GM12878 (cell line): ENCODE data around the gene PAX9. TPM values are rescaled to one million over a fixed set of nuclear protein-coding genes. Genes with fewer than 3 reads are reported as not detected.

ENCODE experiments used
- ATAC-seq: fragments of 200-7000 bp; cut with Tn5 transposase; 3 replicates; pipeline ENCODE4 v1.9.1; 2020; ENCODE audit warnings: mild to moderate bottlenecking, moderate library complexity
- BruUV-seq: library from RNA; stranded (reverse); fragments of 400-500 nt; replicated peaks from 2 replicates; lab custom pipeline; 2021; lab: Mats Ljungman, UMichigan
- CTCF ChIA-PET: fragments of 300-600 bp; sonication (Branson Sonifier 250); formaldehyde crosslinking; extraction: SDS; loops from one replicate; lab custom pipeline; 2021; ENCODE audit warnings: inconsistent platforms; lab: Yijun Ruan, JAX
- POLR2A ChIA-PET: fragments of 350-600 bp; formaldehyde crosslinking; extraction: SDS; loops from one replicate; lab custom pipeline; 2021; ENCODE audit warnings: inconsistent platforms; lab: Charles Lee
- RAD21 ChIA-PET: fragments of 300-600 bp; sonication (Branson Sonifier 250); formaldehyde crosslinking; loops from one replicate; lab custom pipeline; 2023; ENCODE audit warnings: antibody characterized with exemption; ENCODE audit not compliant: unreplicated experiment; lab: Charles Lee
- SMC1A ChIA-PET: fragments of 300-600 bp; sonication (Branson Sonifier 250); formaldehyde crosslinking; loops from one replicate; lab custom pipeline; 2023; ENCODE audit not compliant: unreplicated experiment, uncharacterized antibody; lab: Charles Lee
- DNase-seq: peaks from one replicate; pipeline ENCODE4 v3.0.0-alpha.2; 2011; ENCODE audit warnings: low read depth, low spot score
- FAIRE-seq: peaks from 3 replicates; lab custom pipeline; 2011; peaks lifted over from hg19 to GRCh38; lab: Jason Lieb, UNC
- H2AFZ ChIP-seq: 2 replicates; pipeline ENCODE4 v1.6.0; 2011; ENCODE audit warnings: low read depth, low read length, control low read depth; ENCODE audit not compliant: control insufficient read depth
- H3K27ac ChIP-seq: 2 replicates; pipeline ENCODE4 v1.5.1; 2011; ENCODE audit warnings: control low read depth; ENCODE audit not compliant: control insufficient read depth, insufficient read depth
- H3K27me3 ChIP-seq, 2 experiments: replicated peaks in 1 of 2; 2 replicates each; pipeline versions ENCODE4 v1.6.0 to v1.6.1; 2011; ENCODE audit warnings: low read length in 1 of 2; ENCODE audit not compliant: control insufficient read depth in 2 of 2, insufficient read depth in 2 of 2
- H3K36me3 ChIP-seq, 2 experiments: 2 replicates each; pipeline ENCODE4 v1.5.1; 2011; ENCODE audit warnings: low read length in 1 of 2; ENCODE audit not compliant: control insufficient read depth in 2 of 2, insufficient read depth in 2 of 2
- H3K4me1 ChIP-seq: 2 replicates; pipeline ENCODE4 v1.6.1; 2011; ENCODE audit warnings: mild to moderate bottlenecking, low read length, moderate library complexity, mixed read lengths; ENCODE audit not compliant: control insufficient read depth, insufficient read depth
- H3K4me2 ChIP-seq: 2 replicates; pipeline ENCODE4 v1.6.0; 2011; ENCODE audit warnings: control low read depth; ENCODE audit not compliant: control insufficient read depth, insufficient read depth
- H3K4me3 ChIP-seq: fragments of 200-600 bp; sonication (generic); 2 replicates; pipeline ENCODE4 v1.5.1; 2016
- H3K79me2 ChIP-seq: 2 replicates; pipeline ENCODE4 v1.6.0; 2011; ENCODE audit warnings: low read length; ENCODE audit not compliant: control insufficient read depth, insufficient read depth
- H3K9ac ChIP-seq: 2 replicates; pipeline ENCODE4 v1.8.0; 2011; ENCODE audit warnings: low read length, control low read depth, mixed read lengths; ENCODE audit not compliant: control insufficient read depth, insufficient read depth
- H3K9me3 ChIP-seq: replicated peaks from 3 replicates; pipeline ENCODE4 v1.5.1; 2011; ENCODE audit warnings: mild to moderate bottlenecking, low read length; ENCODE audit not compliant: control insufficient read depth, insufficient read depth
- H4K20me1 ChIP-seq: 2 replicates; pipeline ENCODE4 v1.6.0; 2011; ENCODE audit not compliant: control insufficient read depth, insufficient read depth
- CBX3 ChIP-seq: fragments of 200-600 bp; sonication (generic); IDR thresholded peaks from 2 replicates; pipeline ENCODE4 v1.6.1; 2016; ENCODE audit warnings: low read depth, borderline replicate concordance
- FOS ChIP-seq: IDR thresholded peaks from 3 replicates; pipeline ENCODE4 v1.6.1; 2011; ENCODE audit warnings: borderline replicate concordance; ENCODE audit not compliant: insufficient read length; ENCODE audit errors: extremely low read depth
- LARP7 ChIP-seq: fragments of 450-650 bp; IDR thresholded peaks from 2 replicates; pipeline ENCODE4 v1.6.1; 2017; ENCODE audit warnings: mild to moderate bottlenecking
- MEF2A ChIP-seq: IDR thresholded peaks from 2 replicates; pipeline ENCODE4 v1.6.1; 2011; ENCODE audit warnings: low read depth, mild to moderate bottlenecking, low read length, moderate library complexity; ENCODE audit not compliant: insufficient read depth
- NFXL1 ChIP-seq: fragments of 450-650 bp; IDR thresholded peaks from 2 replicates; pipeline ENCODE4 v1.6.1; 2017; ENCODE audit warnings: antibody characterized with exemption, mild to moderate bottlenecking, borderline replicate concordance
- NR2C2 ChIP-seq: IDR thresholded peaks from 2 replicates; pipeline ENCODE4 v1.6.1; 2011; ENCODE audit warnings: borderline replicate concordance, low read depth; ENCODE audit not compliant: control insufficient read depth, insufficient read length
- NRF1 ChIP-seq: conservative IDR thresholded peaks from 2 replicates; pipeline ENCODE4 v1.6.1; 2011; ENCODE audit warnings: mild to moderate bottlenecking, low read depth, low read length, improper control_type of control experiment
- PAX5 ChIP-seq: IDR thresholded peaks from 2 replicates; pipeline ENCODE4 v1.6.1; 2011; ENCODE audit warnings: low read depth, low read length, borderline replicate concordance
- POLR2AphosphoS5 ChIP-seq: IDR thresholded peaks from 2 replicates; pipeline ENCODE4 v1.6.1; 2011; ENCODE audit warnings: mild to moderate bottlenecking, low read length, inconsistent platforms
- RCOR1 ChIP-seq: conservative IDR thresholded peaks from 2 replicates; pipeline ENCODE4 v1.6.1; 2012; ENCODE audit warnings: low read depth, low read length, improper control_type of control experiment
- SP1 ChIP-seq: IDR thresholded peaks from one replicate; pipeline ENCODE4 v1.6.1; 2011; ENCODE audit warnings: low read depth, low read length
- SUPT20H ChIP-seq: IDR thresholded peaks from 2 replicates; pipeline ENCODE4 v1.6.1; 2011; ENCODE audit warnings: low read depth, mild to moderate bottlenecking, low read length, moderate library complexity, borderline replicate concordance; ENCODE audit not compliant: control insufficient read depth
- TCF3 ChIP-seq: IDR thresholded peaks from 2 replicates; pipeline ENCODE4 v1.6.1; 2012; ENCODE audit warnings: low read depth, mild to moderate bottlenecking, low read length, borderline replicate concordance; ENCODE audit not compliant: insufficient read depth
- ZBED1 ChIP-seq: IDR thresholded peaks from 2 replicates; pipeline ENCODE4 v1.6.1; 2016; ENCODE audit warnings: borderline replicate concordance
- ZZZ3 ChIP-seq: IDR thresholded peaks from 2 replicates; pipeline ENCODE4 v1.6.1; 2011; ENCODE audit warnings: low read depth; ENCODE audit not compliant: control insufficient read depth, insufficient read length
- WGBS: methylation state at CpG from one replicate; pipeline ENCODE4 v1.1.6; 2016; ENCODE audit warnings: low lambda C conversion rate; ENCODE audit not compliant: insufficient replicate concordance, insufficient coverage; ENCODE audit errors: missing lambda C conversion rate; 5-methylcytosine and 5-hydroxymethylcytosine counted together
- in situ Hi-C: fragments of 300-500 bp; cut with MboI; formaldehyde crosslinking; loops from 9 replicates; pipeline ENCODE4 v1.14.3; 2018; ENCODE audit warnings: mixed read lengths
- intact Hi-C: fragments of 100-400 bp; cut with micrococcal nuclease; formaldehyde crosslinking; loops from one replicate; pipeline ENCODE4 v1.14.2; 2022; ENCODE audit not compliant: unreplicated experiment
- polyA plus RNA-seq, 11 experiments: library from polyadenylated mRNA; depleted of rRNA in 4 of 11; unstranded in 6 of 11; stranded (reverse) in 5 of 11; fragments of >200 nt; fragmentation: Nextera tagmentation in 4 of 11; fragmentation: Illumina TruSeq in 1 of 11; extraction: Ambion mirVana in 4 of 11; extraction: Trizol in 1 of 11; gene quantifications; 1 replicate in 1 of 11; 2 replicates in 10 of 11; pipeline versions ENCODE4 v1.2.1 to v1.2.3, GENCODE V29; 2011 to 2016; ENCODE audit warnings: inconsistent platforms in 2 of 11, missing spikeins in 2 of 11, low read depth in 1 of 11
- total RNA-seq, 4 experiments: library from RNA; depleted of rRNA in 3 of 4; stranded (reverse); fragments of >200 nt in 3 of 4; fragmentation: Illumina TruSeq in 1 of 4; extraction: Trizol in 1 of 4; gene quantifications; 2 replicates each; pipeline versions ENCODE4 v1.2.1 to v1.2.3, GENCODE V29; 2013 to 2021
- TF ChIP-seq, protein P1 (sequence below): IDR thresholded peaks from 2 replicates; pipeline ENCODE4 v1.6.1; 2012; ENCODE audit warnings: low read depth, low read length, improper control_type of control experiment
- TF ChIP-seq, protein P2 (sequence below): fragments of 450-650 bp; IDR thresholded peaks from 2 replicates; pipeline ENCODE4 v1.6.1; 2016; ENCODE audit warnings: mild to moderate bottlenecking
- TF ChIP-seq, protein P3 (sequence below): IDR thresholded peaks from 2 replicates; pipeline ENCODE4 v1.6.1; 2012; ENCODE audit warnings: low read depth, low read length, improper control_type of control experiment

Gene PAX9
- total and polyA plus RNA-seq, 10 of the 15 experiments (the other 5 are each of a cell fraction or from before 2014, with no cell fraction given), result 0.03 to 8.2 (median 0.09) TPM; not detected in 3

- intact Hi-C loops, result no loop called here
- WGBS, result 38% methylated on average over 3 of the region's 3 CpGs
- DNase-seq, result no peak
- Histone ChIP-seq H3K4me3 (no peak overlapping the region), H2AFZ (no peak overlapping the region), H3K9ac (no peak overlapping the region), H3K9me3 (no peaks in the 10 kb centered on the region; the same call in 2 of the 3 replicates), H3K36me3 (no peaks in the 10 kb centered on the region), H3K27ac (no peak overlapping the region), H4K20me1 (no peaks in the 10 kb centered on the region), H3K4me1 (no peaks in the 10 kb centered on the region), H3K27me3 (no peaks in the 10 kb centered on the region), H3K79me2 (no peaks in the 10 kb centered on the region), H3K4me2 (no peak overlapping the region)
- CTCF ChIA-PET, result no interaction called here
- in situ Hi-C loops, result no loop called here
- TF ChIP-seq RCOR1, result no peak
- no peak for TF ChIP-seq POLR2AphosphoS5
- TF ChIP-seq CBX3, result no peak
- no peak for TF ChIP-seq FOS
- TF ChIP-seq, protein P1, sequence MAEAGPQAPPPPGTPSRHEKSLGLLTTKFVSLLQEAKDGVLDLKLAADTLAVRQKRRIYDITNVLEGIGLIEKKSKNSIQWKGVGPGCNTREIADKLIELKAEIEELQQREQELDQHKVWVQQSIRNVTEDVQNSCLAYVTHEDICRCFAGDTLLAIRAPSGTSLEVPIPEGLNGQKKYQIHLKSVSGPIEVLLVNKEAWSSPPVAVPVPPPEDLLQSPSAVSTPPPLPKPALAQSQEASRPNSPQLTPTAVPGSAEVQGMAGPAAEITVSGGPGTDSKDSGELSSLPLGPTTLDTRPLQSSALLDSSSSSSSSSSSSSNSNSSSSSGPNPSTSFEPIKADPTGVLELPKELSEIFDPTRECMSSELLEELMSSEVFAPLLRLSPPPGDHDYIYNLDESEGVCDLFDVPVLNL, result no peak
- no peak for TF ChIP-seq ZZZ3
- no peak for TF ChIP-seq NRF1
- no peak for TF ChIP-seq TCF3
- no peak for TF ChIP-seq NR2C2
- no peak for TF ChIP-seq NFXL1
- TF ChIP-seq, protein P2, sequence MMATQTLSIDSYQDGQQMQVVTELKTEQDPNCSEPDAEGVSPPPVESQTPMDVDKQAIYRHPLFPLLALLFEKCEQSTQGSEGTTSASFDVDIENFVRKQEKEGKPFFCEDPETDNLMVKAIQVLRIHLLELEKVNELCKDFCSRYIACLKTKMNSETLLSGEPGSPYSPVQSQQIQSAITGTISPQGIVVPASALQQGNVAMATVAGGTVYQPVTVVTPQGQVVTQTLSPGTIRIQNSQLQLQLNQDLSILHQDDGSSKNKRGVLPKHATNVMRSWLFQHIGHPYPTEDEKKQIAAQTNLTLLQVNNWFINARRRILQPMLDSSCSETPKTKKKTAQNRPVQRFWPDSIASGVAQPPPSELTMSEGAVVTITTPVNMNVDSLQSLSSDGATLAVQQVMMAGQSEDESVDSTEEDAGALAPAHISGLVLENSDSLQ, result no peak
- TF ChIP-seq SP1, result no peak
- no peak for TF ChIP-seq MEF2A
- no peak for TF ChIP-seq LARP7
- no peak for TF ChIP-seq ZBED1
- TF ChIP-seq, protein P3, sequence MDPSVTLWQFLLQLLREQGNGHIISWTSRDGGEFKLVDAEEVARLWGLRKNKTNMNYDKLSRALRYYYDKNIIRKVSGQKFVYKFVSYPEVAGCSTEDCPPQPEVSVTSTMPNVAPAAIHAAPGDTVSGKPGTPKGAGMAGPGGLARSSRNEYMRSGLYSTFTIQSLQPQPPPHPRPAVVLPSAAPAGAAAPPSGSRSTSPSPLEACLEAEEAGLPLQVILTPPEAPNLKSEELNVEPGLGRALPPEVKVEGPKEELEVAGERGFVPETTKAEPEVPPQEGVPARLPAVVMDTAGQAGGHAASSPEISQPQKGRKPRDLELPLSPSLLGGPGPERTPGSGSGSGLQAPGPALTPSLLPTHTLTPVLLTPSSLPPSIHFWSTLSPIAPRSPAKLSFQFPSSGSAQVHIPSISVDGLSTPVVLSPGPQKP, result no peak
- TF ChIP-seq SUPT20H, result no peak
- no peak for TF ChIP-seq PAX5
- no peak for ATAC-seq
- SMC1A ChIA-PET, result no interaction called here
- BruUV-seq, result no TSS peak
- RAD21 ChIA-PET, result no interaction called here
- FAIRE-seq, result no peak
- POLR2A ChIA-PET, result no interaction called here
Observed at GRCh38 chr14:36633580-36633979, 28.1 kb upstream of the PAX9 start.
